OCI-LY1 (cell line): Measurements from ENCODE around the gene VMAC.

ENCODE experiments used
- H2AFZ ChIP-seq: fragments of 200-600 bp; sonication (generic), shearing (Covaris generic); 2 replicates; pipeline ENCODE4 v1.6.0; 2014; ENCODE audit warnings: antibody characterized with exemption, mild to moderate bottlenecking, low read length
- H3F3A ChIP-seq: fragments of 200-600 bp; sonication (generic), shearing (Covaris generic); 2 replicates; pipeline ENCODE4 v1.6.0; 2014; ENCODE audit warnings: mild to moderate bottlenecking, antibody characterized with exemption, low read length, moderate library complexity; ENCODE audit not compliant: insufficient read depth
- H3K27ac ChIP-seq: fragments of 200-600 bp; sonication (generic); 2 replicates; pipeline ENCODE4 v1.5.1; 2014; ENCODE audit warnings: low read length, mixed run types, mild to moderate bottlenecking, low read depth; ENCODE audit not compliant: poor library complexity, severe bottlenecking
- H3K27me3 ChIP-seq: fragments of 200-600 bp; sonication (generic); 2 replicates; pipeline ENCODE4 v1.6.0; 2014; ENCODE audit warnings: antibody characterized with exemption, mild to moderate bottlenecking, low read length, moderate library complexity; ENCODE audit not compliant: insufficient read depth
- H3K36me3 ChIP-seq: fragments of 200-600 bp; sonication (generic); 2 replicates; pipeline ENCODE4 v1.6.1; 2014; ENCODE audit warnings: mild to moderate bottlenecking, antibody characterized with exemption, low read length, moderate library complexity, mixed read lengths; ENCODE audit not compliant: insufficient read depth
- H3K4me1 ChIP-seq: fragments of 200-600 bp; sonication (generic); 2 replicates; pipeline ENCODE4 v1.5.1; 2014; ENCODE audit warnings: mild to moderate bottlenecking, low read length, moderate library complexity; ENCODE audit not compliant: insufficient read depth, severe bottlenecking
- H3K4me2 ChIP-seq: fragments of 200-600 bp; sonication (generic), shearing (Covaris generic); 2 replicates; pipeline ENCODE4 v1.6.1; 2014; ENCODE audit warnings: low read length
- H3K4me3 ChIP-seq: fragments of 200-600 bp; sonication (generic); 2 replicates; pipeline ENCODE4 v1.5.1; 2014; ENCODE audit warnings: low read length, low read depth, mild to moderate bottlenecking, mixed read lengths; ENCODE audit not compliant: poor library complexity, severe bottlenecking
- H3K79me2 ChIP-seq: fragments of 200-600 bp; shearing (Covaris generic); 2 replicates; pipeline ENCODE4 v1.6.1; 2016; ENCODE audit warnings: mixed run types, low read length, mixed read lengths; ENCODE audit not compliant: insufficient read depth
- H3K9ac ChIP-seq: fragments of 200-600 bp; sonication (generic), shearing (Covaris generic); 2 replicates; pipeline ENCODE4 v1.6.1; 2014; ENCODE audit warnings: mild to moderate bottlenecking, low read length, mixed read lengths
- H3K9me2 ChIP-seq: fragments of 200-600 bp; sonication (generic), shearing (Covaris generic); 2 replicates; pipeline ENCODE4 v1.6.1; 2014; ENCODE audit warnings: low read depth, mild to moderate bottlenecking, low read length, mixed read lengths
- H3K9me3 ChIP-seq: fragments of 200-600 bp; shearing (Covaris generic); 2 replicates; pipeline ENCODE4 v1.6.1; 2014; ENCODE audit warnings: low read length, mixed read lengths
- H4K20me1 ChIP-seq: fragments of 200-600 bp; sonication (generic), shearing (Covaris generic); 2 replicates; pipeline ENCODE4 v1.6.0; 2016; ENCODE audit warnings: mild to moderate bottlenecking, low read length; ENCODE audit not compliant: insufficient read depth
- EZH2 ChIP-seq: fragments of 200-600 bp; sonication (generic), shearing (Covaris generic); IDR thresholded peaks from 2 replicates; pipeline ENCODE4 v1.8.0; 2017; ENCODE audit warnings: borderline replicate concordance, mixed run types, mild to moderate bottlenecking, antibody characterized with exemption, low read length, moderate library complexity, mixed read lengths
- TF ChIP-seq, protein P1 (sequence below): fragments of 200-600 bp; sonication (generic), shearing (Covaris generic); IDR thresholded peaks from 2 replicates; pipeline ENCODE4 v1.5.1; 2017; ENCODE audit warnings: mild to moderate bottlenecking, antibody characterized with exemption, low read length, moderate library complexity, mixed read lengths

Gene VMAC

DNA sequence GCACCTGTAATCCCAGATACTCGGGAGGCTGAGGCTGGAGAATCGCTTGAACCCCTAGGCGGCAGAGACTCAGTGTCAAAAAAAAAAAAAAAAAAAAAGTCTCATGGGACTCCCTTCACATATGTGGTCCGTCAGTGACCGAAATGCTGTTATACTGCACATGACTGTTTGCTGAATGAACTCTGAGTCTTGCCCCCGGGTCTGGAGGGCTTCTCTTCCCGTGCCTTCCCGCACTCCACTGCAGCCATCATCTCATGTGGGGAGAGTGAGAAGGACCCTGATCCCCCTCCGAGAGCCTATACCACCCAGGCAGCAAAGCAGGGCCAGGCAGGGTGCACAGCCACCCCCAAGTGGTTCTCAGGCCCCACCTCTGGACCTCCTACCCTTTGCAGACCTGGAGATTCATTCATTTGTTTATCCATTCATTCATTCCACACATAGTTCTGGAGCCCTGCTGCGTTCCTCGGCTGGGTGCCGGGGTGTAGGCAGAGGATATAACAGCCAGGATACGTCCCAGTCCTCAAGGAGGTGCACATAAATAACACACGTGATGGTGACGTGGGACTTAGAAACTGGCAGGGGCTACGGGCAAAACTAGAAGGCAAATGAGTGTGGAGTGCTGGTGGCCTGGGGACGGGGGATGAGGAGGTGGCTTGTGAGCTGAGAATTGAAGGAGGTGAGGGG, 15.2 kb upstream of the VMAC start:
- no peak overlapping the region for H3K9ac ChIP-seq
- no peak overlapping the region for H3K27ac ChIP-seq
- no peaks in the 10 kb centered on the region for H4K20me1 ChIP-seq
- H2AFZ ChIP-seq: no peak overlapping the region
- H3K4me1 ChIP-seq: no peaks in the 10 kb centered on the region
- H3K79me2 ChIP-seq: no peaks in the 10 kb centered on the region
- H3K4me3 ChIP-seq: no peak overlapping the region
- H3K27me3 ChIP-seq: peaks cover 8% of the 10 kb centered on the region; the same call in 1 of the 2 replicates
- H3K9me2 ChIP-seq: no peaks in the 10 kb centered on the region
- no peak overlapping the region for H3K4me2 ChIP-seq
- H3F3A ChIP-seq: no peaks in the 10 kb centered on the region; the same call in 1 of the 2 replicates
- TF ChIP-seq EZH2: no peak
- TF ChIP-seq, protein P1, sequence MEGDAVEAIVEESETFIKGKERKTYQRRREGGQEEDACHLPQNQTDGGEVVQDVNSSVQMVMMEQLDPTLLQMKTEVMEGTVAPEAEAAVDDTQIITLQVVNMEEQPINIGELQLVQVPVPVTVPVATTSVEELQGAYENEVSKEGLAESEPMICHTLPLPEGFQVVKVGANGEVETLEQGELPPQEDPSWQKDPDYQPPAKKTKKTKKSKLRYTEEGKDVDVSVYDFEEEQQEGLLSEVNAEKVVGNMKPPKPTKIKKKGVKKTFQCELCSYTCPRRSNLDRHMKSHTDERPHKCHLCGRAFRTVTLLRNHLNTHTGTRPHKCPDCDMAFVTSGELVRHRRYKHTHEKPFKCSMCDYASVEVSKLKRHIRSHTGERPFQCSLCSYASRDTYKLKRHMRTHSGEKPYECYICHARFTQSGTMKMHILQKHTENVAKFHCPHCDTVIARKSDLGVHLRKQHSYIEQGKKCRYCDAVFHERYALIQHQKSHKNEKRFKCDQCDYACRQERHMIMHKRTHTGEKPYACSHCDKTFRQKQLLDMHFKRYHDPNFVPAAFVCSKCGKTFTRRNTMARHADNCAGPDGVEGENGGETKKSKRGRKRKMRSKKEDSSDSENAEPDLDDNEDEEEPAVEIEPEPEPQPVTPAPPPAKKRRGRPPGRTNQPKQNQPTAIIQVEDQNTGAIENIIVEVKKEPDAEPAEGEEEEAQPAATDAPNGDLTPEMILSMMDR: no peak
- no peaks in the 10 kb centered on the region for H3K9me3 ChIP-seq
- no peaks in the 10 kb centered on the region; the same call in 1 of the 2 replicates for H3K36me3 ChIP-seq

DNA sequence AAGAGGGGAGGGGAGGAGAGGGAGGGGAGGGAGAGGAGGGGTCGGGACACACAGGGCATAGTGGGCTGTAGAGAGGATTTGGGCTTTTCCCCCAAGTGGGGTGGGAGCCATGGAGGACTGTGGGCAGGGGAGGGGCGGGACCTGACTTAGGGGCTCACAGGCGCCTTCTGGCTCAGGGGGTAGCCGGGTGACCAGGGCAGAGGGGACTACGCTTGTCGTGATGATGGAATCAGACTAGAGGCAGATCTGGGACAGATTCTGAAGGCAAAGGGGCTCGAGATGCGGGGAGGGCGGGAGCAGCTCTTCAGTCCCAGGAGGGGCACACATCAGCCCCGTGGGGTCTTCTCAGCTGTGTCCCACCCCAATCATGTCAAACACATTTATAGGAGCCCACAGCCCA, 14.6 kb upstream of the VMAC start:
- Histone ChIP-seq H2AFZ (no peak overlapping the region), H3K4me2 (no peak overlapping the region), H3K4me1 (no peaks in the 10 kb centered on the region), H3K79me2 (no peaks in the 10 kb centered on the region), H3K36me3 (peaks cover 6% of the 10 kb centered on the region), H4K20me1 (no peaks in the 10 kb centered on the region), H3K9me3 (no peaks in the 10 kb centered on the region), H3K4me3 (no peak overlapping the region), H3K27ac (no peak overlapping the region), H3K9me2 (no peaks in the 10 kb centered on the region), H3K27me3 (peaks cover 8% of the 10 kb centered on the region; the same call in 1 of the 2 replicates), H3F3A (no peaks in the 10 kb centered on the region; the same call in 1 of the 2 replicates), H3K9ac (no peak overlapping the region)
- TF ChIP-seq, protein P1: no peak
- no peak for TF ChIP-seq EZH2

DNA sequence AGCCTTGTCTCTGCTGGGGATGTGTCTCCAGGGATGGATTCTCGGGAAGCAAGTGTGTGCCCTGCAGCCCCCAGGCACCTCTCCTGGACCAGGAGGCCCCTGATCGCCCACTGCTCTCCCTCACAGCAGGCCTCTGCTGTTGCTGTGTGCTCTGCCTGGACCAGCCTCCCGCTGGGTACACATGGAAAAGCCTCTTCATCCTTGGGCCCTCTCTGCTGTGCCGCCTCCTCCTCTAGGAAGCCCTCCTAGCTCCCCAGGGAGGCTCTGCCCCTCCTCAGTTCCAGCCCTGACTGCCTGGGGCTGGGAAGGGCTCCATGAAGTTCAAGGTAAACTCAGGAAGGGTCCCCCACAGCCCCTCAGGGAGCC, 13.1 kb upstream of the VMAC start:
- Histone ChIP-seq H3K4me1 (no peaks in the 10 kb centered on the region), H3K36me3 (peaks cover 19% of the 10 kb centered on the region), H2AFZ (no peak overlapping the region), H3K4me3 (no peak overlapping the region), H3K27me3 (peaks cover 5% of the 10 kb centered on the region; the same call in 1 of the 2 replicates), H3K9ac (no peak overlapping the region), H3K9me2 (no peaks in the 10 kb centered on the region), H3K79me2 (no peaks in the 10 kb centered on the region), H3K4me2 (no peak overlapping the region), H3F3A (no peaks in the 10 kb centered on the region; the same call in 1 of the 2 replicates), H3K27ac (no peak overlapping the region), H4K20me1 (no peaks in the 10 kb centered on the region), H3K9me3 (no peaks in the 10 kb centered on the region)
- TF ChIP-seq, protein P1: no peak
- TF ChIP-seq EZH2: no peak
